NCI-H460 (cell line): ENCODE data around the gene CNDP1. TPM values are rescaled to one million over a fixed set of nuclear protein-coding genes. Genes with fewer than 3 reads are reported as not detected.

ENCODE experiments used
- DNase-seq: peaks from one replicate; pipeline ENCODE4 v3.0.0-alpha.2; 2016; ENCODE audit warnings: low read depth; ENCODE audit errors: extremely low read depth
- total RNA-seq: library from RNA; depleted of rRNA; stranded (reverse); fragments of >200 nt; shearing (Covaris generic); gene quantifications from 2 replicates; pipeline ENCODE4 v1.2.3, GENCODE V29; 2014

The CNDP1 gene
- total RNA-seq, 1 experiment from 2014 or later = not detected

DNA sequence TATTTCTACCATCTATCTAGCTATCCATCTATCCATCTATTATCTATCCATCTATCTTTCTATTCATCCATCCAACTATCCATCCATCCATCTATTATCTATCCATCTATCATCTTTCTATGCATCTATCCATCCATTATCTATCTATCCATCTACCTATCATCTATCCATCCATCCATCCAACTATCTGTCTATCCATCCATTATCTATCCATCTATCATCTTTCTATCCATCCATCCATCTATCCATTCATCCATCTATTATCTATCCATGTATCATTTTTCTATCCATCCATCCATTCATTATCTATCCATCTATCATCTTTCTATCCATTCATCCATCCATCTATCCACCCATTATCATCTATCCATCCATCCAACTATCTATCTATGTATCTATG lies 38.8 kb downstream of the CNDP1 start:
- no peak for DNase-seq

DNA sequence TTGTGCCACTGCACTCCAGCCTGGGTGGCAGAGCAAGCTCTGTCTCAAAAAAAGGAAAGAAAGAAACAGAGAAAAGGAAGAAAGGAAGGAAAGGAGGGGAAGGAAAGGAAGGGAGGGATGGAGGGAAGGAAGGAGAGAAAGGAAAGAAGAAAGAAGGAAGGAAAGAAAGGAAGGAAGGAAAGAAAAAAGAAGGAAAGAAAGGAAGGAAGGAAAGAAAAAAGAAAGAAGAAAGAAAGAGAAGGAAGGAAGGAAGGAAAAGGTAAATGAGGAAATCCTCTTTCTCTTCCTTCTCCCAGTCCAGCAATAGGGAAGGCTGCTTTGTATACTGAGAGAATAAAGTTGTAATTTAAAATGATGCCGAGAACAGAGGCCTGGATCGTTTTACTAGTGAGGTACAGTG lies 40.6 kb downstream of the CNDP1 start:
- no peak for DNase-seq

DNA sequence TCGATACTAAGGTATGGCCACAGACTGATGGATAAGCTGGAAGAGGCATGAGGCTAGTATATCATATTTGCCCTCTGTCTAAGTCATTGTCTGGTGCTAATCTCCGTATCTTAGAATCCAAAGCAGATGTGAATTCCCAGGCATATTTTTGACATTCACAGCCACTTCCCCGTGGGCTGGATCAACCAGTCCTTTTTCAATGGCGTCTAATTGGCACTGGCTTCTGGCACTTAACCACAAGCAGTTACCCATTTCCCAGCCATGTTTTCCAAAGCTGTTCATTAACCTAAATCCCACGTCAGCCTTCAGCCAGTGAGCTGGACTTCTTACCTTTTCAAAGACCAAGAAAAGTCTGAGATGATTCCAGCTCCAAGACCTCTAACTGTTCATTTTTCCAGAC lies 42.7 kb downstream of the CNDP1 start:
- DNase-seq = no peak

DNA sequence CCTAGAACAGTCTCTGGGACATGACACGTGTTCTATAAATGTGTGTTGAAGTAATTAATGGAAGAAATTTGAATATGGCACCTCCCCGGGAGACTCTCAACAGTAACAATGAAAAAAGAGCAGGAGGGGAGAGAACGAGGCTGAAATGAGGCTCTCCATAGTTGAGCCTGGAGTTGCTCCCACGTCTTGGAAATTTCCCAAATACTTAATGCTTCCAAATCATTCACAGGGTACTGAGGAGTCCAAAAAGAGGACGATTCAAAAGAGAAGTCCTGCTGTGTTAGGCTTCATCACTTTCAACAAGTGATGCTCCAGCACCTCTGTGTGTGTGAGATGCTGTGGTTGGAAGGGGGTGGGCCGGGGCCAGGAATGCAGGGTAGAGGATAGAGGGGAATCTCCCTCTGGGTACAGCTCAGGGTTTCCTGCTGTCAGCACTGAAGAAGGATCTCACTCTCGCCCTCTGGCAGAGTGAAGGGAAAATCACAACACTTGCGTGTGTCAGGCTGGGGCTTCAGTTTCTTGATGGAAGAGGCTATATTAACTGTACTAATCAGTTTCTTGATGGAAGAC lies 45.3 kb downstream of the CNDP1 start:
- DNase-seq = no peak

DNA sequence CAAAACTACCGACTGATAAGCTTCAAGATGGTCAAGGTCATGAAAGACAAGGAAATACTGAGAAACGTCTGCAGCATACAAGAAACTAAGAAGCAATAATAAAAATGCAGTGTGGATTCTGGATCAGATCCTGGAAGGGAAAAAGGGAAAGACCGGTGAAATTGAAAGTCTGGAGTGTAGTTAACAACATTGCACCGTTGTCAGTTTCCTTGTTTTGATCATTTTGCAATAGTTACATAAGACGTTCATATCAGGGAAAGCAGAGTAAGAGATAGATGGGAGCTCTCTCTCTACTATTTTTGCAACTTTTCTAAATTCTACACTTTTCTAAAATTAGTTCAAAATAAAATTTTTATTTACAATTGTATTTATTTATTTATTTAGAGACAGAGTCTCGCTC lies 48.3 kb downstream of the CNDP1 start:
- DNase-seq = no peak

DNA sequence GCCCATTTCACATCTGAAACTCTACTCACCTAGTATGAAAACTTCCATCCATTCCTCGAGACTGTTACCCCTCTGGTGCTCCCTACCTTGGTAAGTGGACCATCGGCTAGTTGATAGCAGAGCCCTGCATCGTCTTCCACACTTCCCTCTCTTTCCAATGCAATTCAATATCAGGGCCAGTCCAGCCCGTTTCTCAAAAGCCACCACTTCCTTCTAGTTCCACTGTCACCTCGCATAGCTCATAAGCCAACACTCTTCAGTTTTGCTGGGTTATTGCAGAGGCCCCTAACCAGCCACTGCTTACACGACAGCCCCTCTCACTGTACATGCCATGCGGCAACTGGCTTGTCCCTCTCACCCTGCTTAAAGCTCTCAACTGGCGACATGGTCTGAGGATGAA lies 53.1 kb downstream of the CNDP1 start:
- DNase-seq = no peak

DNA sequence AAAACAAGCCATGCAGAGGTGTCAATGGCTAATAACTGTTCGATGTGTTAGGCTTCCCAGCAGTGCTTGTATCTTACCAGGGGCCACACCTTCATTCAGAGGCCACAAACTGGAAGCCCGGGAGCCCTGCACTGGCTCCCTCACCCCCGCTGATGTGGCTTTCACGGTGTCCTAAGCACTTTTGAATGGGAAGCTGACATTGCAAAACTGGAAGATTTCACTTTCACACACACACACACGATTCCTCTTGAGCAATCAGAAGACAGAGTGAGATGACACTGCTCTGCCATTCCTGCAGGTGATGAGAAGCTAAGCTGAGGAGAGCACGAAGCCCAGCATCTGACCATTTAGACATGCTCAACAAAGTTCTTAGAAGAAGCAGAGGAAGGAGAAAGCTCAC lies 54.7 kb downstream of the CNDP1 start:
- DNase-seq = no peak

DNA sequence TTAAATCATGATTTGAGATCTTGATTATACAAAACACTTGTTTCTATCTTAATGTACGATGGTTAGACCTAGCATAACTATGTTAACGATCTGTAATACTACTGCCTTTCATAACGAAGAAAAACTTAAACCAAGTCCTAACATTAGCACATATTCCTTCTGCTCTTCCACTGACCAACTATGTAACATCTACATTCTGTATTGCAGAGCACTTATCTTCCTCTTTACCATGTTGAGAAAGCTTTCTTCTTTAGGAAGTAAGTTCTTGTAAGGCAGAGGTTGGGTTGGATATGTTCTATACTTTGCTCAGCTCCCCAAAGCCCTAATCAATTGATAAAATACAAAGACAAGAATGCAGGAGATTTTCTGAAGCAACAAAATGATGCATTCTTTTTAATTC lies 55.5 kb downstream of the CNDP1 start:
- no peak for DNase-seq

DNA sequence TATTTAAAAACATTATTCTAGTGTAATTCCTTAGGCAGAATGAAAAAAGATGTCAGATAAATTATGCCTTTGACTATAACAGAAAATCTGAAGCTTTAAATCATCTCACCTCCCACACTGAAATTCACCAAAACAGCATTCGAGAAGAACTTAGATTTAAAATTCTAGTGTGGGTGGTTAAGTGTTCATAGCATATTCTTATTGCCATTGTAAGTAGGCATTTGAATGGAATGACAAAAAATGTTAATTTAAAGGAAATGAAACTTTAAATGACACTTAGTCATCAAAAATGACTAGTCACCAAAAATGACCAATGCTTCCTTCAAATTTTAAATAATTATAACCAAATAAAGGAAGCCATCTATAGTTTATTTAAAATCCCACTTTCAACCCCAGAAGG lies 56.4 kb downstream of the CNDP1 start:
- DNase-seq = no peak

DNA sequence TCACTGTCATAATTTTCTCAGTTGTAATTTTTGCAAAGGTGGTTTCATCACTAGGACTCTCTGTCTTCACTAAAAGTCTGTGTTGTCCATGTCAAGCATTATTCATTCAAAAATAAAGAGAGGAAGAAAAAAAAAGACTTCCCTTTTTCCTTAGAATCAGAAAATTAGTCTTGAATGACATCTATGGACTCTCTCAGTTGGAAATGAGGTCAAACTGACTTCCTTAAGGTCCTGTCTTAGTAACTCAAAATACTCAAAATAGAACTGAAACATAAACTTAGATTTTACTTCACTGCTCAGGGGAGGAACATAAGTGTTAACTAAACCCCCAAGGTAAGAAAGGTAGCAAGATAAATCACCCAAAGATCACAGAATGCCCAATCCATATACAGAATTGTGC lies 61.1 kb downstream of the CNDP1 start:
- no peak for DNase-seq

DNA sequence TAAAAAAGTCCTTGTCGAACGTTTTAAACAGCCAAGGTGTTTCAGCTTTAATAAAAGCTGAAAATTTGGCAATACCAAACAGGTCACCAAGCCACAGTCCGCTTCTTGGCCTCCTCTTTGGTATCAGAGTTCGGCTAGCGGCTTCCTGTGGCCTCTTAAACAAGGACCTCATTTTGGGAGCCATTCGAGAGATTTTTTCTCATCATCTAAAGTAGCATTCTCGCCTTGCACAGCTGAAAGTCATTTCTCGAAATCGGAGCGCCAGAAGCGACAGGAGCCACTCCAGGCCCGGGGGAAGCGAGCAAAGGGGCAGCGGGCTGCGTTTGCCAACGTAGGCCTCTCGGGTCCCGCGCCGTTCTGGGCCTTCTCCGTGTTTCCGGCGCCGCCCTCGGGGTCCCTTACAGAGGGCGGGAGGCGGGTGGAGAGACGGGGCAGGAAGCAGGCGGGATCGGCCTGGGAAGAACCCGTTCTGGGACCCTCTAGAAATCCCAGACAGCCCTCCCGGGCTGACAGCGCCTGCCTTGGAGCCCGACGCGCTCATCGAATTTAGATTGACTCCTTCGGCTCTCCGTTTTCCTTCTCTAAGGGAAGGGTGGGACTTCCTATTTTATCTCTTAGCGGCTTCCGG lies 62.8 kb downstream of the CNDP1 start:
- DNase-seq = peak; percentile 0

DNA sequence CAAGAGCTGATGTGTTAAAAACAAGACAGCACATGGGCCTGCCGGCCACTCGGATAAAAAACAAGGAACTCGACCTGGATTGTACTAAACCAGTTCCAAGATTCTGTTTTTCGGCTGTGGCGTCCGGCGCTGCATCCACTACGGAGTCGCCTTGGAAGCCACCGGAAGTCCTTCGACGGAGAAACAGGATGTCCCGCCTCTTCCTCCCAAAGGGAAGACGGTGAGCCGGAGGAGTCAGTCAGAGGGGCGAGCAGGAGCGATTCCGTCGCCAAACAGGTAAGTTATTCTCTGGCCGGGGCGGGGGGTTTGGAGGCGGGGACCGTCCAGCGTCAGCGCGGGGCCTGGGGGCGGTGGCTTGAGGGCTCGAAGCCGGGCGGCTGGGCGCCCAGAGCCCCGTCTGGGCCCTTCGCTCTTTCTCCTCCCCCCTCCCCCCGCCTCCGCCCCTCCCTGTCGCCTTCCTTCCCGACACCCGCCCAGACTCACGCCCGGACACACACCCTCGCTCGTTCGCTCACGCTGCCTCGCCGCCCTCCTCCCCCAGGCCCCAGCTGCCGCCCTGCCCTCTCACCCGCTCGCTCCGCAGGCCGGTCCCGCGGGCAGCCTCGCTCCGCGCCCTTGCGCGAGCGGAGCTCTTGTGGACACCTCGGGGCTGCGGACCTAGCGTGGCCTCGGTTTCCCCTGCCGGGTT lies 63.5 kb downstream of the CNDP1 start, which contains the start of gene ZNF407:
Gene ZNF407 (plus strand): TSS at position 209 of the 688 bp plus-strand sequence. CDS start 33,150 bp downstream, outside the sequence.
- DNase-seq = peak; percentile 79

DNA sequence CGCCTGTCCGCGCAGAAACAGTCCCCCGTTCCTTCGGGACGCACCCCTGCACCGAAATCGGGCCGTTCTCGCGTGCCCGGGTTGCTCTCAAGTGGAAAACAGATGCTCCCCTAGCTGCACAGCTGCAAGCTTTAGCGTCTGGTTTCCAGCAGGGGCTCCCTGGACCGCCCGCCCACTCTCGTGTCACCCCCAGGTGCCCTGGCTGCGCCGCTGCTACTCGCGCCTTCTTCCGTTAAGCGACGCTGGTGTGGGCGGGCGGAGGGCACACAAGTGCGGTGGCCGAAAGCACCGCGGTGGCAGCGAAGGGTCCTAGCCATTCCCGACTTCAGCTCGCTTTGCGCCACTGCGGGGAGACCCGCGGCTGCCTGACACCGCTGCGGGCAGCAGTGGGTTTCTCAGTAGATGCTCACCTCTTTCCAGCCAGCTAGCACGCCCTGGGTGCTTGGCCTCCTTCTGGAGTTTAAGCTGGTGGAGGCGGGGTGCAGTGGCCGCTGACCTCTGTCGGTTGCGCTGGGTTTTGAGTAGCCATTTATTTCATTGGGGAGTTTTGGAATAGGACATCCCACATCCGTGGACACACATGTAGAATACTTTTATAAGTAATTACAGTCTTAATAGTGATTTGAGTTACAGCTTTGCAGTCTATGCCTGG lies 64.2 kb downstream of the CNDP1 start:
- DNase-seq = peak; percentile 4

DNA sequence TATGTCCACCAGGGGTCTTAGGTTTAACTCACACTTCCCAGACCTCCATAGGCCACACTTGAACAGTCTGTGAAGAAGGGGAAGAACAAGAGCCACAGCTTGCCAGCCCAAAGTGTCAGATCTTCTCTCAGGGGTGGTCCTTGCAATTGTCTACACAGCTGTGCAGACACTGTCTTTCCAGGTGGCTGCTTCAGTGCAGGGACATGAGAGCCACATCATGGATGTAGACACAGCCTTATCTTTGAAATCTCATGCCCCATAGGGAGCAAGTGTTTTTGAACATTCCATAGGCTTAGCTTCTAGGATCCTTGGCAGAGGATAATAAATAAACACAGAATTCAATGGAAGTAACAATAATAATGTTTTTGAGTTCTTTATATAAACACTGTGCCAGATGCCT lies 70.1 kb downstream of the CNDP1 start:
- no peak for DNase-seq

DNA sequence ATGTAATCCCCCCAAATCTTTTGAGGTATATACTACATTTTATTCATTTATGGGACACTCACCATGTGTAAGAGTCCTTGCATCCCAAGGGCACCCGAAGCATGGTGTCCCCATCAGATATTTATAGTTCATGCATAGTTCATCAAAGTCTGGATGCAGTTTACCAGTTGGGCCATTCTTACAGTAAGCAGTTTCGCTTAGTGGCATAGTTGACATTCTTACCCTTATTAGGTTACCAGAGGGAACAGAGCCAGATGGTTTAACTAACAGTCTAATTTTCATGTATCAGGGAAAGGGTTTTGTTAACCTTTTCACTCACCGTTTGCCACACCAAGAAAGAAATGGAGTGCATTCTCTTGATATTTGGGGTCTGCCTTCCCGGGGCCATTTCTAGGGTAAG lies 70.5 kb downstream of the CNDP1 start:
- DNase-seq = no peak

DNA sequence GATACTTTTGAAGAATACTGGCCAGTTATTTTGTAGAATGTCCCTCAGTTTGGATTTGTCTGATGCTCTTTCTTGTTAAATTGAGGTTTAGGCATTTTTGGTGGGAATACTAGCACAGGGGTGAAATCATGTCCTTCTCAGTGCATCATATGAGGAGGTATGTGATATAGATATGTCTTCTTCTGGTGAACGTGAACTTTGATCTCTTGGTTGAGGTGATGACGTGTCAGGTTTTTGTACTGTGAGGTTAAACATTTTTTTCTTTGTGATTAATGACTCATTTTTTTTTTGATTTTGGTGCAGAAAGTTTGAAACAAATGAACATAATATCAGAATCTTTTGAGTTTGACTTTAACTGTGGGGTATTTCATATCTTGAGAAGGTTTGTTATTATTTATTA lies 74.4 kb downstream of the CNDP1 start:
- no peak for DNase-seq

DNA sequence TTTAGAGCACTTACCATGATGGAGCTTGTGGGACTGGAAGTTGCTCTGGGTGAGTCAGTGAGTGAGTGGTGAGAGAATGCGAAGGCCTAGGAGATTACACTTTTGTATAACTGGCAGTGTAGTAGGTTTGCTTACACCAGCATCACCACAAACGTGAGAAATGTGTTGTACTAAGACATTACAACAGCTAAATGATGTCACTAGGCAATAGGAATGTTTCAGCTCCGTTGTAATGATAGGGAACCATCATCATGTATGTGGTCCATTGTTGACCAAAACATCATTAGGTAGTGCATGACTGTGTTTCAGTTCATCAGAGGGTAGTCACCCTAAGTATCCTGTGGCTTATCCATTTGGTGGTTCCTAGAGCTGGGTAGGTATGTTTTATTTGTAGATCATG lies 75.2 kb downstream of the CNDP1 start:
- DNase-seq = no peak

DNA sequence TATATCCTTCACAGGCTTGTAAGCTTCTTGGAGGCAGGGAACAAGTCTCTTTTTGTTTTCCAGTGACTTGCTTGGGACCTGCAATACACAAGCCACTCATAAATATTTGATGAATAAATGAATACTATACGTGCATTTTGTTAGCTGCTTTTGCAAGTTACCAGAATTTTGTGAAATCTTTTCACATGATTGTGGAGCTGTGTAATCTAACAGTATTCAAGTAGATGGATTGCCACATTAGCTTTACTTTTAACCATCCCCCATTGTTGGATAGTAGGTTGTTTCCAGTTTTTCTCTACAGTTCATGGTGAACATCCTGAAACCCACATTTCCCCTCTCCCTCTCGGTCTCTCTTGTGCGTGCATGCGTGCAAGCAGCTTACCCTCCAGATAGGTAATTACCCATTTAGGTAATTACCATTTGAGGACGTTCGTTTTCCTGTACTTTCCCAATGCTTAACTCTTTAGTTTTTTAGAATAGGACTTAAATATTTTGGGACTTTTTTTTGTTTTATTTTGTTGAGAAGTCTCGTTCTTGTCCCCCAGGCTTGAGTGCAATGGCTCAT lies 75.8 kb downstream of the CNDP1 start:
- DNase-seq = no peak

DNA sequence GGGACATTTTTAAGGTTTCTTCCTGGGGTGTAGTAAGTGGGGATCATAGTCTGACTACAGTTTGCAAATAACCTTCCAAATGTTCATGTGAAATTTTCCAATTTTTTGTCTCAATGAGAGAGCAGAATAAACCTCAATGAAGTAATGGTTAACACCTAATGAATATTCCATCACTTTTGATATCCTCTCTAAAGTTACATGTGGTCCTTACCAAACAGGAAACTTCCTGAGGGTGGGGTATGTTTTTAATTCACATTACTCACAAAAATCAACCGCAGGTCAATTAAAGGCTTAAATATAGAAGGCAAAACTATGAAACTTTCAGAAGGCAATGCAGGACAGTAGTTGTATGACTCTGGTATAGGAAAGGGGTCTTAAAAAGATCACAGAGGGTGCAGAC lies 76.6 kb downstream of the CNDP1 start:
- DNase-seq = no peak

DNA sequence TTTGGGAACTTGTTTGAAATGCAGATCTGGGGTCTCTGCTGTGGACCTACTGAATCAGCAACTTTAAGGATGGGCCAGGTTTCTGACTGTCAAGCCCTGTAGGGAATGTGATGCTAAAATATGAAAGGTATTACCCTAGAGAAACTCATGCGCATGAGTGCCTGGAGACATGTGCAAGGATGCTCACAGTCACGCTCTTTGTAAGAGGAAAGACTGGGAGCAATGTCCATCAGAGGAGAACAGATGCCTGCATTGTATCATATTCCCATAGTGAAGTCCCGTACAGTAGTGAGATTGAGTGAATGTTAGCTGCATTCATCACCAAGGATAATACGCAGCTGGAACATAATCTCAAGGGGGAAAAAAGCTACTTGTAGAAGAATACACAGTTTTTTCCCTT lies 77.5 kb downstream of the CNDP1 start:
- no peak for DNase-seq

DNA sequence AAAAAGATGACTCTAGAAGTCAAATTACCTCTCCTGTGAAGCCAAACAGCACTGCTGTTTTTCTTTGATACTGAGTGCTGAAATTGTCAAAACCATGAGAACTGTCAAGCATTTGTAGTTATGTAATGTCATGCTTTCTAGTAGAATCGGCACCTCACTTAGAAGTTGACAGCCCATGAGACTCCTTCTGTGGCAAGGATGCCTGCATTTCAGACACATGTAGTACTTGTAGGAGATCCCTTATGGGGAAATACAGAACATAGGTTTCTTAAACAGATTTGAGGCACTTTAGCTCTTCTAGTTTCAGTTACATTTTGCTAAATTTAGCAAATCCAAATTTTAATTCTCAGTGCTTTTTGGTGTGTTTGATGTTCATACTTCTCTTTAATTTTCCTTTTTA lies 79.1 kb downstream of the CNDP1 start:
- DNase-seq = no peak
